SK-N-SH (cell line): ENCODE results near the gene SMYD3. TPM values are rescaled to one million over a fixed set of nuclear protein-coding genes. Genes with fewer than 3 reads are reported as not detected.
"Not testable (repeated sequence)": the region's sequence is repeated elsewhere in the genome, so short reads cannot be mapped to it uniquely, and the experiment has no call there.

ENCODE experiments used
- CTCF ChIA-PET: fragments of 300-600, 350-600 bp; formaldehyde crosslinking; extraction: SDS; loops from one replicate; lab custom pipeline; 2021; lab: Yijun Ruan, JAX
- POLR2A ChIA-PET: fragments of 350-600 bp; sonication (Branson Sonifier 250); formaldehyde crosslinking; extraction: SDS; loops from one replicate; lab custom pipeline; 2020; ENCODE audit warnings: antibody characterized with exemption, inconsistent platforms; lab: Yijun Ruan, JAX
- DNase-seq: peaks from one replicate; pipeline ENCODE4 v3.0.0; 2012
- H2AFZ ChIP-seq: fragments of 200-600 bp; sonication (generic); 2 replicates; pipeline ENCODE4 v1.8.1; 2016; ENCODE audit warnings: antibody characterized with exemption, mild to moderate bottlenecking, low read depth
- H3F3A ChIP-seq: fragments of 200-600 bp; sonication (generic); replicated peaks from 2 replicates; pipeline ENCODE3; 2016; ENCODE audit warnings: antibody characterized with exemption, mild to moderate bottlenecking; ENCODE audit not compliant: insufficient read depth
- H3K27ac ChIP-seq, 2 experiments: fragments of 200-500 bp in 1 of 2; fragments of 200-600 bp in 1 of 2; sonication (Bioruptor generic) in 1 of 2; sonication (generic), shearing (Covaris generic) in 1 of 2; 2 replicates each; pipeline versions ENCODE4 v1.5.1 to v1.6.1; 2014 to 2016; ENCODE audit warnings: low read depth in 2 of 2, inconsistent platforms in 1 of 2, low read length in 1 of 2, mild to moderate bottlenecking in 1 of 2, mixed read lengths in 1 of 2
- H3K27me3 ChIP-seq: fragments of 200-600 bp; sonication (generic), shearing (Covaris generic); 2 replicates; pipeline ENCODE4 v1.6.1; 2016; ENCODE audit warnings: mixed run types; ENCODE audit not compliant: insufficient read depth
- H3K36me3 ChIP-seq, 2 experiments: fragments of 200-500 bp in 1 of 2; fragments of 200-600 bp in 1 of 2; sonication (Bioruptor generic) in 1 of 2; sonication (generic) in 1 of 2; replicated peaks in 1 of 2; 2 replicates each; pipeline versions ENCODE3 to v1.5.1; 2014 to 2016; ENCODE audit warnings: low read length in 1 of 2, mild to moderate bottlenecking in 1 of 2; ENCODE audit not compliant: insufficient read depth in 2 of 2, control insufficient read depth in 1 of 2
- H3K4me1 ChIP-seq, 2 experiments: fragments of 200-500 bp in 1 of 2; fragments of 200-600 bp in 1 of 2; sonication (Bioruptor generic) in 1 of 2; sonication (generic), shearing (Covaris generic) in 1 of 2; 2 replicates each; pipeline versions ENCODE4 v1.5.1 to v1.6.1; 2014 to 2016; ENCODE audit warnings: low read depth in 1 of 2, low read length in 1 of 2, mixed run types in 1 of 2; ENCODE audit not compliant: insufficient read depth in 2 of 2, control insufficient read depth in 1 of 2
- H3K4me2 ChIP-seq: fragments of 200-600 bp; sonication (generic), shearing (Covaris generic); 2 replicates; pipeline ENCODE4 v1.6.1; 2017; ENCODE audit warnings: mixed run types
- H3K4me3 ChIP-seq, 2 experiments: fragments of 200-500 bp in 1 of 2; fragments of 200-600 bp in 1 of 2; sonication (Bioruptor generic) in 1 of 2; sonication (generic), shearing (Covaris generic) in 1 of 2; 2 replicates each; pipeline versions ENCODE4 v1.5.1 to v1.8.1; 2014 to 2016; ENCODE audit warnings: low read depth in 2 of 2, inconsistent platforms in 1 of 2, low read length in 1 of 2, mild to moderate bottlenecking in 1 of 2, mixed read lengths in 1 of 2, moderate library complexity in 1 of 2
- H3K79me2 ChIP-seq: fragments of 200-600 bp; sonication (generic); 2 replicates; pipeline ENCODE4 v1.8.1; 2017; ENCODE audit warnings: mild to moderate bottlenecking; ENCODE audit not compliant: insufficient read depth
- H3K9ac ChIP-seq: fragments of 200-600 bp; sonication (generic); 2 replicates; pipeline ENCODE4 v1.6.1; 2017; ENCODE audit warnings: mixed run types
- H3K9me2 ChIP-seq: fragments of 200-600 bp; sonication (generic); 2 replicates; pipeline ENCODE4 v1.6.1; 2017; ENCODE audit warnings: mixed run types
- H3K9me3 ChIP-seq: fragments of 200-600 bp; sonication (generic); 2 replicates; pipeline ENCODE4 v1.6.1; 2017; ENCODE audit warnings: mixed run types, mild to moderate bottlenecking, moderate library complexity
- H4K20me1 ChIP-seq: fragments of 200-600 bp; sonication (generic); 2 replicates; pipeline ENCODE4 v1.6.1; 2017; ENCODE audit warnings: mild to moderate bottlenecking, mixed run types; ENCODE audit not compliant: insufficient read depth
- CHD2 ChIP-seq: fragments of 150-350 bp; IDR thresholded peaks from 2 replicates; pipeline ENCODE4 v1.6.1; 2018; ENCODE audit warnings: low read length; ENCODE audit not compliant: partially characterized antibody
- ELF1 ChIP-seq: IDR thresholded peaks from 2 replicates; pipeline ENCODE4 v1.4.0; 2012
- EP300 ChIP-seq, 2 experiments: IDR thresholded peaks; 2 replicates each; pipeline versions ENCODE4 v1.4.0 to v1.6.1; 2012; ENCODE audit warnings: borderline replicate concordance in 1 of 2, low read depth in 1 of 2, low read length in 1 of 2
- FOXJ3 ChIP-seq: sonication (generic); formaldehyde crosslinking; IDR thresholded peaks from 2 replicates; pipeline ENCODE4 v1.5.1; 2020; ENCODE audit warnings: mild to moderate bottlenecking, missing genetic modification reagents
- GATA2 ChIP-seq: sonication (generic); formaldehyde crosslinking; IDR thresholded peaks from 2 replicates; pipeline ENCODE4 v1.5.0; 2020; ENCODE audit warnings: mild to moderate bottlenecking, missing genetic modification reagents
- JUND ChIP-seq: IDR thresholded peaks from 2 replicates; pipeline ENCODE4 v1.4.0; 2012
- MAX ChIP-seq: IDR thresholded peaks from 2 replicates; pipeline ENCODE4 v1.4.0; 2012; ENCODE audit warnings: low read depth
- MEF2A ChIP-seq: IDR thresholded peaks from 2 replicates; pipeline ENCODE4 v1.4.0; 2012; ENCODE audit warnings: low read depth, borderline replicate concordance
- NRF1 ChIP-seq: IDR thresholded peaks from 2 replicates; pipeline ENCODE4 v1.6.1; 2012; ENCODE audit warnings: low read depth, mild to moderate bottlenecking, low read length
- POLR2AphosphoS5 ChIP-seq: IDR thresholded peaks from 2 replicates; pipeline ENCODE4 v1.6.1; 2012; ENCODE audit warnings: low read depth, low read length
- RAD21 ChIP-seq: IDR thresholded peaks from 2 replicates; pipeline ENCODE4 v1.6.1; 2012; ENCODE audit warnings: mild to moderate bottlenecking, low read length
- RFX5 ChIP-seq: IDR thresholded peaks from 2 replicates; pipeline ENCODE4 v1.6.1; 2012; ENCODE audit warnings: mild to moderate bottlenecking, improper control_type of control experiment, low read length
- RXRA ChIP-seq: IDR thresholded peaks from 2 replicates; pipeline ENCODE4 v1.4.0; 2012; ENCODE audit warnings: low read depth, mild to moderate bottlenecking, borderline replicate concordance
- SIN3A ChIP-seq: IDR thresholded peaks from 2 replicates; pipeline ENCODE4 v1.6.1; 2012; ENCODE audit warnings: low read depth, mild to moderate bottlenecking, low read length, moderate library complexity, borderline replicate concordance
- SMC3 ChIP-seq: IDR thresholded peaks from 2 replicates; pipeline ENCODE4 v1.6.1; 2012; ENCODE audit warnings: low read depth, low read length, improper control_type of control experiment
- TAF1 ChIP-seq: IDR thresholded peaks from 2 replicates; pipeline ENCODE4 v1.6.1; 2012; ENCODE audit warnings: low read depth, mild to moderate bottlenecking, low read length, moderate library complexity, borderline replicate concordance
- TEAD4 ChIP-seq: IDR thresholded peaks from 2 replicates; pipeline ENCODE4 v1.4.0; 2012; ENCODE audit warnings: mild to moderate bottlenecking, borderline replicate concordance; ENCODE audit not compliant: insufficient read depth
- YY1 ChIP-seq: IDR thresholded peaks from 2 replicates; pipeline ENCODE4 v1.4.0; 2012; ENCODE audit warnings: low read depth, mild to moderate bottlenecking
- ZBTB33 ChIP-seq: IDR thresholded peaks from 2 replicates; pipeline ENCODE4 v1.4.0; 2012; ENCODE audit warnings: low read depth, borderline replicate concordance
- WGBS: methylation state at CpG from one replicate; pipeline ENCODE4 v1.1.6; 2017; ENCODE audit warnings: low lambda C conversion rate; 5-methylcytosine and 5-hydroxymethylcytosine counted together
- polyA plus RNA-seq, 3 experiments: library from polyadenylated mRNA; depleted of rRNA; stranded (reverse); fragments of >200 nt; gene quantifications; 2 replicates each; pipeline ENCODE4 v1.2.3, GENCODE V29; 2012
- TF ChIP-seq, protein P1 (sequence below): fragments of 150-350 bp; IDR thresholded peaks from 2 replicates; pipeline ENCODE4 v1.6.1; 2017; ENCODE audit warnings: antibody characterized with exemption, low read length, low read depth, borderline replicate concordance
- TF ChIP-seq, protein P2 (sequence below): IDR thresholded peaks from 2 replicates; pipeline ENCODE4 v1.4.0; 2012; ENCODE audit warnings: low read depth, borderline replicate concordance

SMYD3 gene
- polyA plus RNA-seq, 1 of the 3 experiments (the other 2 are of a cell fraction): 31.4 TPM

DNA sequence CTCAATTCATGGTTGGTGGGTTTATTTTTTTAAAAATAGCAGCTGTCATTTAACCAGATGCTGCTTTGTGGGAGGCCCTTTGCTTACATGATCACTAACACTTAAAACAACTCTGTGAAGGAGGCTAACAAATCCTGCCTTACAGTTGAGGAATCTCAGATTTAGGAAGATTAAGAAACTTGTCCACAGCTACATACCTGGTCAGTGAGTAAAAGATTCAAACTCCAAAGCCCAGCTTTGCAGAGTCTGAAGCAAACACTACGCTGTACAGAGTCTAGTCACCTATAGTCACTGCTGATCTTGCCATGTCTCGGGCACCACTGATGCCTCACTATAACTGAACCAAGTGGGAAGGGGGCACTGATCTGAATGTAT lies 535.4 kb downstream of the SMYD3 start (continued):
- TF ChIP-seq, protein P1, sequence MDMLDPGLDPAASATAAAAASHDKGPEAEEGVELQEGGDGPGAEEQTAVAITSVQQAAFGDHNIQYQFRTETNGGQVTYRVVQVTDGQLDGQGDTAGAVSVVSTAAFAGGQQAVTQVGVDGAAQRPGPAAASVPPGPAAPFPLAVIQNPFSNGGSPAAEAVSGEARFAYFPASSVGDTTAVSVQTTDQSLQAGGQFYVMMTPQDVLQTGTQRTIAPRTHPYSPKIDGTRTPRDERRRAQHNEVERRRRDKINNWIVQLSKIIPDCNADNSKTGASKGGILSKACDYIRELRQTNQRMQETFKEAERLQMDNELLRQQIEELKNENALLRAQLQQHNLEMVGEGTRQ: no peak
- TF ChIP-seq RFX5: no peak
- TF ChIP-seq, all 33 proteins: peak for 0

DNA sequence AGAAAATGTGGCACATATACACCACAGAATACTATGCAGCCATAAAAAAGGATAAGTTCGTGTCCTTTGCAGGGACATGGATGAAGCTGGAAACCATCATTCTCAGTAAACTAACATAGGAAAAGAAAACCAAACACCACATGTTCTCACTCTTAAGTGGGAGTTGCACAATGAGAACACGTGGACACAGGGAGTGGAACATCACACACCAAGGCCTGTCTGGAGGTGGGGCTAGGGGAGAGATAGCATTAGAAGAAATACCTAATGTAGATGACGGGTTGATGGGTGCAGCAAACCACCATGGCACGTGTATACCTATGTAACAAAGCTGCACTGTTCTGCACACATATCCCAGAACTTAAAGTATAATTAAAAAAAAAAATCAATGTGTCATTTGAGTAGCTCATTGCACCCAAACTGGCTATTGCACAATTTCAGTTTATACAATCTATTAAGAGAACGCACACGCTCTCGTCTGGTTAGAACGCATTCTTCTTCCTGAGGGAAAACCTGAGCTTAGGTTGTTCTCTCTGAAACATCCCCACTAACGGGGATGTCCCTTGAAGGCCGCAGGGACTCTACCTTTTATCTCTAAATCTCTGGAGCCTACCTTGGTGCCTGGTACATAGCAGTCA lies 535.9 kb downstream of the SMYD3 start:
- Histone ChIP-seq H3F3A (peaks cover 12% of the 10 kb centered on the region), H3K4me1 (peaks cover 12 to 23% of the 10 kb centered on the region in 2 experiments), H3K27ac (peak overlapping the region in 1 of 2 experiments; percentile 72; a peak in 1 of 4 replicates)
- H3K4me2 ChIP-seq, H3K9ac ChIP-seq, H3K4me3 ChIP-seq, H3K9me3 ChIP-seq, CTCF ChIA-PET, H3K9me2 ChIP-seq, POLR2A ChIA-PET, H4K20me1 ChIP-seq, H2AFZ ChIP-seq, H3K36me3 ChIP-seq, H3K27me3 ChIP-seq, H3K79me2 ChIP-seq, DNase-seq: not testable (repeated sequence)
- WGBS: 95% methylated on average over 10 of the region's 10 CpGs

DNA sequence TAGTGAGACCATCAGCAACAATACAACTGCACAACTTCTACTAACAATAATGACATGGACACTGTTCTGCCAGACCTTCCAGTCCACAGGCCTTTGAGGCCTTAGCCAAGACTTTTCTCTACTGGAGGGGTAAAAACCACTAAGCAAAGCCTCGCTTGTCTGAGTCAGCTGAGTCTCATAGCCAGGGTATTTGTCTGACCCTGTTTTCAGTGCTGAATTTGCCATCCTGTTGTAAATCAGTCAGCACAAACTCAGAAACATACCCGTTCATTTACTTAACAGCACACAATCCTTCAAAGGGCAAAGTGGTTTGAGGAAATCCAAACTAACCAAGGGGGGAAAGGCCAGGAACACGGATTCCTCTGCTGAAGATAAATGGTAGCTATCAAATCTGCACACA lies 537.8 kb downstream of the SMYD3 start:
- Histone ChIP-seq H4K20me1 (no peaks in the 10 kb centered on the region), H3K27ac (peak overlapping the region; percentile 76 to 95), H3K9ac (no peak overlapping the region), H3K4me2 (peak overlapping the region; percentile 18; the same call in 1 of the 2 replicates), H3F3A (peaks cover 12% of the 10 kb centered on the region), H3K27me3 (no peaks in the 10 kb centered on the region), H3K36me3 (no peaks in the 10 kb centered on the region), H3K9me2 (no peaks in the 10 kb centered on the region), H3K79me2 (no peaks in the 10 kb centered on the region), H3K9me3 (no peaks in the 10 kb centered on the region), H3K4me3 (no peak overlapping the region), H2AFZ (peak overlapping the region; percentile 50; the same call in 1 of the 2 replicates), H3K4me1 (peaks cover 12 to 23% of the 10 kb centered on the region in 2 experiments)
- WGBS: 18% methylated on average over 3 of the region's 3 CpGs
- POLR2A ChIA-PET: no interaction called here
- DNase-seq: no peak
- CTCF ChIA-PET: interaction anchor here (1.0 to 1.4 kb wide), 2 partner anchors 10 to 17 kb away, joined by 3 to 4 read pairs; no protein-coding TSS in a partner anchor
- TF ChIP-seq, protein P2, sequence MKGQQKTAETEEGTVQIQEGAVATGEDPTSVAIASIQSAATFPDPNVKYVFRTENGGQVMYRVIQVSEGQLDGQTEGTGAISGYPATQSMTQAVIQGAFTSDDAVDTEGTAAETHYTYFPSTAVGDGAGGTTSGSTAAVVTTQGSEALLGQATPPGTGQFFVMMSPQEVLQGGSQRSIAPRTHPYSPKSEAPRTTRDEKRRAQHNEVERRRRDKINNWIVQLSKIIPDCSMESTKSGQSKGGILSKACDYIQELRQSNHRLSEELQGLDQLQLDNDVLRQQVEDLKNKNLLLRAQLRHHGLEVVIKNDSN: no peak
- TF ChIP-seq EP300 (IDR thresholded peaks at IDR 0.05; ENCODE audit: borderline replicate concordance in 1 of 2, low read depth in 1 of 2, low read length in 1 of 2): peak in 1 of 2 experiments; percentile 85; a peak in 1 of 4 replicates
- TF ChIP-seq NRF1: no peak
- TF ChIP-seq RAD21: no peak
- TF ChIP-seq RXRA: peak; percentile 73; the same call in 1 of the 2 replicates
- no peak for TF ChIP-seq GATA2
- TF ChIP-seq FOXJ3 (CRISPR knock-in tag): no peak
- no peak for TF ChIP-seq TAF1
- no peak for TF ChIP-seq YY1
- peak; percentile 85 for TF ChIP-seq TEAD4
- no peak for TF ChIP-seq ZBTB33
- TF ChIP-seq MAX: peak; percentile 52; the same call in 1 of the 2 replicates
- TF ChIP-seq SMC3: no peak
- peak; percentile 76; the same call in 1 of the 2 replicates for TF ChIP-seq JUND
- TF ChIP-seq ELF1: no peak
- TF ChIP-seq MEF2A: no peak; the same call in 1 of the 2 replicates
- peak; percentile 68 for TF ChIP-seq POLR2AphosphoS5
- no peak for TF ChIP-seq SIN3A
- no peak for TF ChIP-seq CHD2
